ENCODE results near the gene DHRS9.

- TF ChIP-seq EZH2 (IDR thresholded peaks at IDR 0.05; ENCODE audit: insufficient read depth, poor library complexity, severe bottlenecking) (no peak), EZH2phosphoT487 (IDR thresholded peaks at IDR 0.05; ENCODE audit: insufficient read depth, low read depth) (no peak)
These were observed 26.5 kb upstream of the DHRS9 start for GRCh38 chr2:169042856-169043255.
